ENCODE data around the gene SIX2.

GRCh38 chr2:45028276-45028675, 19.0 kb upstream of the SIX2 start:
- TF ChIP-seq CTCF (IDR thresholded peaks at IDR 0.05) (no peak), EZH2 (IDR thresholded peaks at IDR 0.05; ENCODE audit: borderline replicate concordance, insufficient read depth, low read depth, low read length, poor library complexity, severe bottlenecking) (no peak)
